ENCODE results near the gene SNX6.

SNX6 gene

DNA sequence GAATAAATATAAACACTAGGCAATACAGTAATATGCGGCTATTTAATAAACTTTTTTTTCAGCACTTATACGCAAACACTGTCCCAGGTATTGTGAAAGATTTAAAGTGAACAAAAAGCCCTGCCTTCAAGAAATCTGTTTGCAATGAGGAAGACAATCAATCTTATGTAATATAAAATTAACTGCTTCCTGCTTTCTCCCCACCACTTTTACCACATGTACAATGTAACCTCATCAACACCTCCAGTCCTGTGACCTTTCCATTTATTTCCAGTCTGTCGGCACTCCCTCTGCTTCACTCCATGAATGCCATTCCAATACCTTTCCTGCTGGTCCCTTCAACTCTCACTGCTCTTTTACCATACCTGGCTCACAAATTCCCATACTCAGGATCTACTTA, 10.5 kb downstream of the SNX6 start:
- ChIA-PET POLR2A (no interaction called here), CTCF (no interaction called here)
- TF ChIP-seq SP1 (IDR thresholded peaks at IDR 0.05): no peak
- no peak for TF ChIP-seq TARDBP (IDR thresholded peaks at IDR 0.05)
- no peak for TF ChIP-seq ZNF384 (IDR thresholded peaks at IDR 0.05)
- TF ChIP-seq FOXK2 (IDR thresholded peaks at IDR 0.05): no peak
- no peak for TF ChIP-seq SUZ12 (IDR thresholded peaks at IDR 0.05)
- TF ChIP-seq ELF4 (IDR thresholded peaks at IDR 0.05): no peak
- TF ChIP-seq L3MBTL2 (conservative IDR thresholded peaks at IDR 0.05): no peak
- TF ChIP-seq LEF1 (IDR thresholded peaks at IDR 0.05; ENCODE audit: borderline replicate concordance): no peak
- no peak for TF ChIP-seq HDGF (IDR thresholded peaks at IDR 0.05; ENCODE audit: borderline replicate concordance)
- no peak for TF ChIP-seq FOXM1 (IDR thresholded peaks at IDR 0.05; ENCODE audit: borderline replicate concordance)
- TF ChIP-seq NFRKB (IDR thresholded peaks at IDR 0.05): no peak
- no peak for TF ChIP-seq CTBP1 (IDR thresholded peaks at IDR 0.05; ENCODE audit: borderline replicate concordance)
- TF ChIP-seq BHLHE40 (IDR thresholded peaks at IDR 0.05; ENCODE audit: borderline replicate concordance): no peak
- no peak for TF ChIP-seq ARNT (IDR thresholded peaks at IDR 0.05)
- TF ChIP-seq FOXA1 (IDR thresholded peaks at IDR 0.05): no peak
- TF ChIP-seq, protein P1, sequence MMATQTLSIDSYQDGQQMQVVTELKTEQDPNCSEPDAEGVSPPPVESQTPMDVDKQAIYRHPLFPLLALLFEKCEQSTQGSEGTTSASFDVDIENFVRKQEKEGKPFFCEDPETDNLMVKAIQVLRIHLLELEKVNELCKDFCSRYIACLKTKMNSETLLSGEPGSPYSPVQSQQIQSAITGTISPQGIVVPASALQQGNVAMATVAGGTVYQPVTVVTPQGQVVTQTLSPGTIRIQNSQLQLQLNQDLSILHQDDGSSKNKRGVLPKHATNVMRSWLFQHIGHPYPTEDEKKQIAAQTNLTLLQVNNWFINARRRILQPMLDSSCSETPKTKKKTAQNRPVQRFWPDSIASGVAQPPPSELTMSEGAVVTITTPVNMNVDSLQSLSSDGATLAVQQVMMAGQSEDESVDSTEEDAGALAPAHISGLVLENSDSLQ (IDR thresholded peaks at IDR 0.05): no peak
- DNase-seq (ENCODE audit: extremely low spot score): no peak

DNA sequence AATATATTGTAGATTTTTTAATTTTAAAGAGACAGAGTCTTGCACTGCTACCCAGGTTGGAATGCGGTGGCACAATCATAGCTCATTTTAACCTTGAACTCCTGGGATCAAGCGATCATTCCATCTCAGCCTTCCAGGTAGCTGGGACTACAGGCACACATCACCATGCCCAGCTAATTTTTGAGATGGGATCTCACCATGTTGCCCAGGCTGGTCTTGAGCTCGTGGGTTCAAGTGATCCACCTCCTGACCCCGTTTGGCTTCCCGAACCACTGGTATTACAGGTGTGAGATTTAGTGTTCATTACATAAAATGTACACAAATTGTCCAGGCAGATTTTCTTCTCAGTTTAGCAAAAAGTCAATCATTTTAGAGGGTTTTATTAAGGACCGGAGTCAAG, 13.6 kb downstream of the SNX6 start:
- ChIA-PET CTCF (no interaction called here), POLR2A (no interaction called here)
- TF ChIP-seq ARNT (IDR thresholded peaks at IDR 0.05): no peak
- TF ChIP-seq FOXA1 (IDR thresholded peaks at IDR 0.05): no peak
- TF ChIP-seq SUZ12 (IDR thresholded peaks at IDR 0.05): no peak
- no peak for TF ChIP-seq TARDBP (IDR thresholded peaks at IDR 0.05)
- no peak for TF ChIP-seq ELF4 (IDR thresholded peaks at IDR 0.05)
- TF ChIP-seq ZNF384 (IDR thresholded peaks at IDR 0.05): no peak
- TF ChIP-seq CTBP1 (IDR thresholded peaks at IDR 0.05; ENCODE audit: borderline replicate concordance): no peak
- no peak for TF ChIP-seq L3MBTL2 (conservative IDR thresholded peaks at IDR 0.05)
- TF ChIP-seq FOXM1 (IDR thresholded peaks at IDR 0.05; ENCODE audit: borderline replicate concordance): no peak
- no peak for DNase-seq (ENCODE audit: extremely low spot score)

DNA sequence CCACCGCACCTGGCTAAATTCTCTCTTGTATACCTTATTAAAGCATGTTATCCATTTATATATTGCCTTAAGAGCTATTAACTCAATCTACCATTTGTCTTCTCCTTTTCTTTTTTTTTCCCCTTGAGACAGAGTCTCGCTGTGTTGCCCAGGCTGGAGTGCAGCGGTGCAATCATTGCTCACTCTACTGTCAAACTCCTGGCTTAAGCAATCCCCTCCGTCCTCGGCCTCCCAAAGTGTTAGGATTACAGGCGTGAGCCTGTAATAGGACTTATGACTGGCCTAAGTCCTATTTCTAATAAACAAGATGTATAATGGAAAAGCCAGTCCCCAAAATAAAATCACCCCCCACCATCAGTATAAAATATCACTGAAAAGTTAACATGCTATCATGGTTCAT, 14.4 kb downstream of the SNX6 start:
- TF ChIP-seq, protein P1 (IDR thresholded peaks at IDR 0.05): no peak
- no peak for TF ChIP-seq ZNF384 (IDR thresholded peaks at IDR 0.05)
- TF ChIP-seq HDGF (IDR thresholded peaks at IDR 0.05; ENCODE audit: borderline replicate concordance): no peak
- no peak for TF ChIP-seq FOXK2 (IDR thresholded peaks at IDR 0.05)
- no peak for TF ChIP-seq LEF1 (IDR thresholded peaks at IDR 0.05; ENCODE audit: borderline replicate concordance)
- TF ChIP-seq ARNT (IDR thresholded peaks at IDR 0.05): no peak
- no peak for DNase-seq (ENCODE audit: extremely low spot score)
- ChIA-PET POLR2A (interaction anchor here (1.1 kb wide), 1 partner anchor 15 kb away, joined by 4 read pairs; the partner anchor contains the start of gene SNX6), CTCF (no interaction called here)

DNA sequence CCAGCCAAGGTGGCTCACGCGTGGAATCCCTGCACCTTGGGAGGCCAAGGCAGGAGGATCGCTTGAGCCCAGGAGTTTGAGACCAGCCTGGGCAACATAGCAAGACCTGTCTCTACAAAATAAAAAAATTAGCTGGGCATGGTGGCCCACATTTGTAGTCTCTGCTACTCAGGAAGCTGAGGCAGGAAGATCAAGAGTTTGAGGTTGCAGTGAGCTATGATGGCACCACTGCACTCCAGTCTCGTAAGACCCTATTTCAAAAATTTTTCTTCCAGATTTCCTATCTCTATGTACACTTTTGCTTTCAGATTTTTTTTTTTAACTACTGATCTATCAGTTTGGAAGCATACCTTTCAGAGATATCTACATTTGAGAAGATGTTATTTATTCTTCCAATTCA, 15.3 kb downstream of the SNX6 start:
- ChIA-PET POLR2A (interaction anchor here (1.1 kb wide), 1 partner anchor 15 kb away, joined by 4 read pairs; the partner anchor contains the start of gene SNX6), CTCF (no interaction called here)
- no peak for DNase-seq (ENCODE audit: extremely low spot score)
- TF ChIP-seq ELF4 (IDR thresholded peaks at IDR 0.05): no peak
- TF ChIP-seq FOXM1 (IDR thresholded peaks at IDR 0.05; ENCODE audit: borderline replicate concordance): no peak
- TF ChIP-seq ZNF384 (IDR thresholded peaks at IDR 0.05): no peak
- TF ChIP-seq L3MBTL2 (conservative IDR thresholded peaks at IDR 0.05): no peak
- no peak for TF ChIP-seq HDGF (IDR thresholded peaks at IDR 0.05; ENCODE audit: borderline replicate concordance)
- TF ChIP-seq BHLHE40 (IDR thresholded peaks at IDR 0.05; ENCODE audit: borderline replicate concordance): no peak
- no peak for TF ChIP-seq FOXK2 (IDR thresholded peaks at IDR 0.05)
- no peak for TF ChIP-seq NFRKB (IDR thresholded peaks at IDR 0.05)
- TF ChIP-seq TARDBP (IDR thresholded peaks at IDR 0.05): no peak

DNA sequence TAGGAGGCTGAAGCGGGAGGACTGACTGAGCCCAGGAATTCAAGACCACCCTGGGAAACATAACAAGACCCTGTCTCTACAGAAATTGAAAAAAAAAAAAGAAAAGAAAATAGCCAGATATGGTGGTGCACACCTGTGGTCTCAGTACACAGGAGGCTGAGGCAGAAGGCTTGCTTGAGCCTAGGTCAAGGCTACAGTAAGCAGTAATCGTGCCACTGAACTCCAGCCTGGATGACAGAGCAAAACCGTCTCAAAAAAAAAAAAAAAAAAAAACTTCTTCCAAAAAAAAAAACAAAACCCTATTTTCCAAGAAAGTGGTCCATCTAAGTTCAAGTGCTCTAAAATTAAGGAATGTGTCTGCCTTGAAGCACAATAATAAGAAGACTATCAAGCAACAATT, 19.8 kb downstream of the SNX6 start:
- DNase-seq (ENCODE audit: extremely low spot score): no peak
- TF ChIP-seq SUZ12 (IDR thresholded peaks at IDR 0.05) (no peak), TARDBP (IDR thresholded peaks at IDR 0.05) (no peak), HDGF (IDR thresholded peaks at IDR 0.05; ENCODE audit: borderline replicate concordance) (no peak), SP1 (IDR thresholded peaks at IDR 0.05) (no peak), LEF1 (IDR thresholded peaks at IDR 0.05; ENCODE audit: borderline replicate concordance) (no peak), ELF4 (IDR thresholded peaks at IDR 0.05) (no peak), NFRKB (IDR thresholded peaks at IDR 0.05) (no peak), CTBP1 (IDR thresholded peaks at IDR 0.05; ENCODE audit: borderline replicate concordance) (no peak), BHLHE40 (IDR thresholded peaks at IDR 0.05; ENCODE audit: borderline replicate concordance) (no peak), FOXK2 (IDR thresholded peaks at IDR 0.05) (no peak)
- TF ChIP-seq, protein P1 (IDR thresholded peaks at IDR 0.05): no peak
- ChIA-PET CTCF (no interaction called here), POLR2A (no interaction called here)

DNA sequence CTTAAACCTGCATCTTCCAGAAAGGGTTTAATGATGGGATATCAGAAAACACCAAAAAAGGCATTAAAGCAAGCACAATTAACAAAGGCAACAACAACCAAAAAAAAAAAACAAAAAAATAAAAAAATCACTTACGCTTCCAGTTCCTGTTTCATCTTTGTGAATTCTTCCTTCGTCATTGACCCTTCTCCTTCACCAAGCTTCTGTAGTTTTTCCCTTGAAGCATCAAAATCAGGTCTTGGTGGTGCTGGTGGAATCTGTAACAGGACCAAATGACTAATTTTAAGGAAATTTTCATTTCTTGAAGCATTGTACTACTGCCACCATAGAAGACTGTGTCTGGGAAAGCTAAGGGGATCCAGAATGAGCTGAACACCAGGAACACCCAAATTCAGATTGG, 24.5 kb downstream of the SNX6 start:
- TF ChIP-seq FOXK2 (IDR thresholded peaks at IDR 0.05): no peak
- no peak for TF ChIP-seq BHLHE40 (IDR thresholded peaks at IDR 0.05; ENCODE audit: borderline replicate concordance)
- no peak for TF ChIP-seq ZNF384 (IDR thresholded peaks at IDR 0.05)
- TF ChIP-seq SUZ12 (IDR thresholded peaks at IDR 0.05): no peak
- TF ChIP-seq TARDBP (IDR thresholded peaks at IDR 0.05): no peak
- TF ChIP-seq FOXM1 (IDR thresholded peaks at IDR 0.05; ENCODE audit: borderline replicate concordance): no peak
- no peak for TF ChIP-seq FOXA1 (IDR thresholded peaks at IDR 0.05)
- no peak for TF ChIP-seq LEF1 (IDR thresholded peaks at IDR 0.05; ENCODE audit: borderline replicate concordance)
- TF ChIP-seq CTBP1 (IDR thresholded peaks at IDR 0.05; ENCODE audit: borderline replicate concordance): no peak
- no peak for TF ChIP-seq ARNT (IDR thresholded peaks at IDR 0.05)
- TF ChIP-seq ELF4 (IDR thresholded peaks at IDR 0.05): no peak
- no peak for TF ChIP-seq NFRKB (IDR thresholded peaks at IDR 0.05)
- TF ChIP-seq HDGF (IDR thresholded peaks at IDR 0.05; ENCODE audit: borderline replicate concordance): no peak
- no peak for TF ChIP-seq L3MBTL2 (conservative IDR thresholded peaks at IDR 0.05)
- TF ChIP-seq, protein P1 (IDR thresholded peaks at IDR 0.05): no peak
- no peak for TF ChIP-seq SP1 (IDR thresholded peaks at IDR 0.05)
- no peak for DNase-seq (ENCODE audit: extremely low spot score)
- ChIA-PET CTCF (no interaction called here), POLR2A (no interaction called here)
